ENCODE measurements around the gene SYNE3. TPM values are rescaled to one million over a fixed set of nuclear protein-coding genes. Genes with fewer than 3 reads are reported as not detected.

SYNE3 gene
- total and polyA plus RNA-seq, 4 donors: 0.47 to 9.0 (median 4.7) TPM

DNA sequence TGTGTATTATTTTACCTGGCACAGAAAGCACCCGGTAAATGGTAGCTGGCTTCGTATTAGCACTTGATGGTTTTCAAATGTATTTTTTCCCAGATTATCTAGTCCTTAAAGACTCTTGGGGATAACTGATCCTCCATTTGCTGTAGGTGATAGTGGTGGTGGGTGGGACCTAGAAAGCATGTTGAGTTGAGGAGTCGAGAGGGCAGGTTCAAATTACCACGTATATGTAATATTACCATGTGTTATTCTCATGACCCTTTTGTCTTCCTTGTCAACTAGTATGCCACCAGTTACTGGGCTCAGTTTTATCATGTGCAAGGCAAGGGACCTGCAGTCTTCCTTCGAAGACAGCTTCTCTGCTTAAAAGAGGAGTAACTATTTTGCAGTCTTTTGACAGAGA, 20.2 kb upstream of the SYNE3 start:
- WGBS: 39% methylated on average over 5 of the region's 5 CpGs
- Histone ChIP-seq H3K36me3 (ENCODE audit: control insufficient read depth in 4 of 4, insufficient read depth in 3 of 4, low read depth in 1 of 4, low read length in 3 of 4) (no peaks in the 10 kb centered on the region), H3K27me3 (ENCODE audit: control insufficient read depth in 4 of 4, insufficient read depth in 4 of 4, low read length in 3 of 4) (no peaks in the 10 kb centered on the region), H3K4me1 (ENCODE audit: control insufficient read depth in 4 of 4, insufficient read depth in 4 of 4, low read length in 3 of 4) (peaks cover 10 to 79% (median 66%) of the 10 kb centered on the region in 4 donors), H3K4me3 (ENCODE audit: low read depth in 1 of 3, low read length in 3 of 3) (peak overlapping the region; percentile 69 to 94 (median 85)), H3K9ac (ENCODE audit: low read depth in 1 of 2, low read length in 2 of 2) (peak overlapping the region; percentile 29 to 50), H3K9me3 (ENCODE audit: control insufficient read depth in 4 of 4, low read length in 3 of 4) (no peaks in the 10 kb centered on the region), H3K27ac (ENCODE audit: low read depth in 1 of 2, low read length in 2 of 2) (peak overlapping the region; percentile 76 to 87)
- no peak for TF ChIP-seq HNF4G (IDR thresholded peaks at IDR 0.05)
- peak in 1 of 2 donors; percentile 10 for TF ChIP-seq HNF4A (conservative IDR thresholded peaks at IDR 0.05)
- TF ChIP-seq MAX (IDR thresholded peaks at IDR 0.05): no peak
- DNase-seq (ENCODE audit: low spot score): no peak

- Histone ChIP-seq H3K27me3 (ENCODE audit: control insufficient read depth in 4 of 4, insufficient read depth in 4 of 4, low read length in 3 of 4) (no peaks in the 10 kb centered on the region), H3K27ac (ENCODE audit: low read depth in 1 of 2, low read length in 2 of 2) (peak overlapping the region; percentile 76 to 87), H3K4me3 (ENCODE audit: low read depth in 1 of 3, low read length in 3 of 3) (peak overlapping the region; percentile 69 to 94 (median 85)), H3K36me3 (ENCODE audit: control insufficient read depth in 4 of 4, insufficient read depth in 3 of 4, low read depth in 1 of 4, low read length in 3 of 4) (no peaks in the 10 kb centered on the region), H3K4me1 (ENCODE audit: control insufficient read depth in 4 of 4, insufficient read depth in 4 of 4, low read length in 3 of 4) (peaks cover 10 to 79% (median 67%) of the 10 kb centered on the region in 4 donors), H3K9ac (ENCODE audit: low read depth in 1 of 2, low read length in 2 of 2) (peak overlapping the region; percentile 29 to 87), H3K9me3 (ENCODE audit: control insufficient read depth in 4 of 4, low read length in 3 of 4) (no peaks in the 10 kb centered on the region)
- DNase-seq (ENCODE audit: low spot score): peak; percentile 56
- TF ChIP-seq GABPA (IDR thresholded peaks at IDR 0.05 in 1 of 2, conservative IDR thresholded peaks at IDR 0.05 in 1 of 2) (no peak), RAD21 (IDR thresholded peaks at IDR 0.05) (no peak), HNF4A (conservative IDR thresholded peaks at IDR 0.05) (no peak), JUND (IDR thresholded peaks at IDR 0.05) (no peak), REST (IDR thresholded peaks at IDR 0.05) (no peak), TAF1 (conservative IDR thresholded peaks at IDR 0.05) (no peak)
- TF ChIP-seq, protein P1, sequence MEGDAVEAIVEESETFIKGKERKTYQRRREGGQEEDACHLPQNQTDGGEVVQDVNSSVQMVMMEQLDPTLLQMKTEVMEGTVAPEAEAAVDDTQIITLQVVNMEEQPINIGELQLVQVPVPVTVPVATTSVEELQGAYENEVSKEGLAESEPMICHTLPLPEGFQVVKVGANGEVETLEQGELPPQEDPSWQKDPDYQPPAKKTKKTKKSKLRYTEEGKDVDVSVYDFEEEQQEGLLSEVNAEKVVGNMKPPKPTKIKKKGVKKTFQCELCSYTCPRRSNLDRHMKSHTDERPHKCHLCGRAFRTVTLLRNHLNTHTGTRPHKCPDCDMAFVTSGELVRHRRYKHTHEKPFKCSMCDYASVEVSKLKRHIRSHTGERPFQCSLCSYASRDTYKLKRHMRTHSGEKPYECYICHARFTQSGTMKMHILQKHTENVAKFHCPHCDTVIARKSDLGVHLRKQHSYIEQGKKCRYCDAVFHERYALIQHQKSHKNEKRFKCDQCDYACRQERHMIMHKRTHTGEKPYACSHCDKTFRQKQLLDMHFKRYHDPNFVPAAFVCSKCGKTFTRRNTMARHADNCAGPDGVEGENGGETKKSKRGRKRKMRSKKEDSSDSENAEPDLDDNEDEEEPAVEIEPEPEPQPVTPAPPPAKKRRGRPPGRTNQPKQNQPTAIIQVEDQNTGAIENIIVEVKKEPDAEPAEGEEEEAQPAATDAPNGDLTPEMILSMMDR (IDR thresholded peaks at IDR 0.05; ENCODE audit: low read depth, low read length, missing input control): no peak
- 7% methylated on average over 4 of the region's 4 CpGs for WGBS
These were observed 19.7 kb upstream of the SYNE3 start for GRCh38 chr14:95536036-95536593.

DNA sequence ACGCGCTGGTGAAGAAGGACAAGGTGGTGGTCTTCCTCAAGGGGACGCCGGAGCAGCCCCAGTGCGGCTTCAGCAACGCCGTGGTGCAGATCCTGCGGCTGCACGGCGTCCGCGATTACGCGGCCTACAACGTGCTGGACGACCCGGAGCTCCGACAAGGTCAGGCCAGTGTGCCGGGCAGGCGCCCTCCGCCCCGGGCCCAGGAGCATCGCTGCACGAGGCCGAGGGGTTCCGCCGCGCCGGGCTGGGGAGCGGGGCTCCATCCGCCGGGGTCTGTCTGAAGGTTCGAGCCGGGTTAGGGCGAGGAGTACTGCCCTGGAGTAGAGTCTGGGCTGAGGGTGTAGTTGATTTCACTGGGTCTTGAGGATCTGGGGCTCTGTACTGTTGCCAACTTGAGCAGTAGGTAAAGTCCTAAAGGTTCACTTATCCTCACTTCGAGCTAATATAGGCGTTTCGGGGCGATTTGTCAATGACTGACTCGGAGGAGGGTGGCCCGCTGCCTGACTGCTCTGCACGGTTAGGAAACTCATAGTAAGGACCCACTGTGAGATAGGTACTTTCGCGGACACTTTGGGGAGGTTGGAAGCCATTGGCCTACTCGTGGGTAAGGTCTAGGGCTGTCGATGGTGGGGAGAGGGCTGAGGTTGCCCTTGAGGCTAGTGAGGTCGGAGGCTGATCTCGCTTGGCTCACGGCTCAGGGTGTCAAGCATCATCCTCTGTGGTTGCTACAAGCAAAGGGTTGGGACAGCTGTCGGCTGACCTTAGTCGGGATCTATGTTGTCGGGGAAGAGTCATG, 19.0 kb upstream of the SYNE3 start:
- DNase-seq (ENCODE audit: low spot score): peak; percentile 57
- no peaks in the 10 kb centered on the region for H3K9me3 ChIP-seq (ENCODE audit: control insufficient read depth in 4 of 4, low read length in 3 of 4)
- peak overlapping the region; percentile 76 to 87 for H3K27ac ChIP-seq (ENCODE audit: low read depth in 1 of 2, low read length in 2 of 2)
- H3K9ac ChIP-seq (ENCODE audit: low read depth in 1 of 2, low read length in 2 of 2): peak overlapping the region; percentile 29 to 87
- no peaks in the 10 kb centered on the region for H3K27me3 ChIP-seq (ENCODE audit: control insufficient read depth in 4 of 4, insufficient read depth in 4 of 4, low read length in 3 of 4)
- no peaks in the 10 kb centered on the region for H3K36me3 ChIP-seq (ENCODE audit: control insufficient read depth in 4 of 4, insufficient read depth in 3 of 4, low read depth in 1 of 4, low read length in 3 of 4)
- WGBS: 1% methylated on average over 52 of the region's 52 CpGs
- peaks cover 10 to 80% (median 73%) of the 10 kb centered on the region in 4 donors for H3K4me1 ChIP-seq (ENCODE audit: control insufficient read depth in 4 of 4, insufficient read depth in 4 of 4, low read length in 3 of 4)
- H3K4me3 ChIP-seq (ENCODE audit: low read depth in 1 of 3, low read length in 3 of 3): peak overlapping the region; percentile 69 to 94 (median 85)
- no peak for TF ChIP-seq HNF4G (IDR thresholded peaks at IDR 0.05)
- TF ChIP-seq ZBTB33 (IDR thresholded peaks at IDR 0.05): no peak
- TF ChIP-seq SP1 (IDR thresholded peaks at IDR 0.05): no peak
- TF ChIP-seq TAF1 (conservative IDR thresholded peaks at IDR 0.05): no peak
- TF ChIP-seq, protein P2, sequence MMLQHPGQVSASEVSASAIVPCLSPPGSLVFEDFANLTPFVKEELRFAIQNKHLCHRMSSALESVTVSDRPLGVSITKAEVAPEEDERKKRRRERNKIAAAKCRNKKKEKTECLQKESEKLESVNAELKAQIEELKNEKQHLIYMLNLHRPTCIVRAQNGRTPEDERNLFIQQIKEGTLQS (IDR thresholded peaks at IDR 0.05): no peak
- no peak for TF ChIP-seq YY1 (IDR thresholded peaks at IDR 0.05)
- TF ChIP-seq GABPA (IDR thresholded peaks at IDR 0.05 in 1 of 2, conservative IDR thresholded peaks at IDR 0.05 in 1 of 2): no peak
- TF ChIP-seq REST (IDR thresholded peaks at IDR 0.05): no peak

All from liver (tissue), 9 donors.